HCT116 (cell line): ENCODE results near the gene SGSH. TPM values are rescaled to one million over a fixed set of nuclear protein-coding genes. Genes with fewer than 3 reads are reported as not detected.

Source experiments
- ATAC-seq: fragments of 200-7000 bp; cut with Tn5 transposase; 2 replicates; pipeline ENCODE4 v1.9.1; 2020; ENCODE audit warnings: mild to moderate bottlenecking, moderate library complexity
- BruUV-seq: library from RNA; stranded (reverse); fragments of 400-500 nt; replicated peaks from 2 replicates; lab custom pipeline; 2021; lab: Mats Ljungman, UMichigan
- CTCF ChIA-PET: fragments of 300-600 bp; sonication (Branson Sonifier 250); formaldehyde crosslinking; loops from one replicate; lab custom pipeline; 2021; ENCODE audit warnings: antibody characterized with exemption; lab: Charles Lee
- POLR2A ChIA-PET: fragments of 300-600, 350-600 bp; sonication (Branson Sonifier 250); formaldehyde crosslinking; loops from one replicate; lab custom pipeline; 2021; ENCODE audit warnings: antibody characterized with exemption; lab: Charles Lee
- RAD21 ChIA-PET, 2 experiments: fragments of 300-600 bp; sonication (Branson Sonifier 250); formaldehyde crosslinking; loops; one replicate each; lab custom pipeline; 2023; ENCODE audit warnings: low total read pairs in 2 of 2; ENCODE audit not compliant: uncharacterized antibody in 2 of 2, unreplicated experiment in 2 of 2, low non-redundant PET in 1 of 2; lab: Charles Lee
- DNase-seq: peaks from one replicate; pipeline ENCODE4 v3.0.0-alpha.2; 2010; ENCODE audit warnings: low read depth, low spot score
- H2AFZ ChIP-seq: fragments of 200-600 bp; shearing (Covaris generic), sonication (generic); 2 replicates; pipeline ENCODE4 v1.6.1; 2017; ENCODE audit warnings: low read depth, mixed run types, mixed read lengths, antibody characterized with exemption, low read length; ENCODE audit not compliant: poor library complexity, severe bottlenecking
- H3K27ac ChIP-seq: 2 replicates; pipeline ENCODE4 v1.5.1; 2012; ENCODE audit warnings: low read depth, low read length
- H3K27me3 ChIP-seq: fragments of 200-600 bp; sonication (generic); 2 replicates; pipeline ENCODE4 v1.6.1; 2016; ENCODE audit warnings: mixed run types, low read length, mixed read lengths; ENCODE audit not compliant: insufficient read depth
- H3K36me3 ChIP-seq, 2 experiments: fragments of 200-500 bp in 1 of 2; fragments of 200-600 bp in 1 of 2; sonication (Bioruptor generic) in 1 of 2; sonication (generic) in 1 of 2; 2 replicates each; pipeline versions ENCODE4 v1.5.1 to v1.6.1; 2014 to 2016; ENCODE audit warnings: low read length in 2 of 2, inconsistent platforms in 1 of 2, mixed read lengths in 1 of 2, mixed run types in 1 of 2; ENCODE audit not compliant: insufficient read depth in 2 of 2, control insufficient read depth in 1 of 2
- H3K4me1 ChIP-seq, 2 experiments: fragments of 200-600 bp in 1 of 2; sonication (generic) in 1 of 2; 2 replicates each; pipeline versions ENCODE4 v1.5.1 to v1.6.1; 2012 to 2017; ENCODE audit warnings: low read length in 2 of 2, inconsistent platforms in 1 of 2, mild to moderate bottlenecking in 1 of 2, mixed read lengths in 1 of 2, mixed run types in 1 of 2, moderate library complexity in 1 of 2; ENCODE audit not compliant: insufficient read depth in 2 of 2, control insufficient read depth in 1 of 2
- H3K4me2 ChIP-seq: fragments of 200-600 bp; sonication (generic); 2 replicates; pipeline ENCODE4 v1.6.1; 2017; ENCODE audit warnings: mixed run types, low read length, mixed read lengths
- H3K4me3 ChIP-seq, 2 experiments: fragments of 200-600 bp in 1 of 2; sonication (generic) in 1 of 2; replicated peaks in 1 of 2; 2 replicates each; pipeline ENCODE4 v1.5.1; 2011 to 2016; ENCODE audit warnings: low read length in 2 of 2, control low read depth in 1 of 2, low read depth in 1 of 2, mild to moderate bottlenecking in 1 of 2, mixed read lengths in 1 of 2, mixed run types in 1 of 2
- H3K79me2 ChIP-seq: fragments of 200-600 bp; sonication (generic); 2 replicates; pipeline ENCODE4 v1.6.1; 2017; ENCODE audit warnings: mild to moderate bottlenecking, mixed run types, low read length, moderate library complexity, mixed read lengths; ENCODE audit not compliant: insufficient read depth
- H3K9ac ChIP-seq: fragments of 200-600 bp; sonication (generic); 2 replicates; pipeline ENCODE4 v1.6.1; 2016; ENCODE audit warnings: low read length, mixed read lengths
- H3K9me2 ChIP-seq: fragments of 200-600 bp; sonication (generic), shearing (Covaris generic); 2 replicates; pipeline ENCODE4 v1.6.1; 2017; ENCODE audit warnings: mixed run types, mild to moderate bottlenecking, moderate library complexity; ENCODE audit not compliant: insufficient read depth
- H3K9me3 ChIP-seq, 2 experiments: fragments of 200-500 bp in 1 of 2; fragments of 200-600 bp in 1 of 2; sonication (Bioruptor generic) in 1 of 2; sonication (generic) in 1 of 2; 2 replicates each; pipeline ENCODE4 v1.6.1; 2014 to 2017; ENCODE audit warnings: low read length in 2 of 2, mixed read lengths in 2 of 2, inconsistent platforms in 1 of 2, low read depth in 1 of 2, mild to moderate bottlenecking in 1 of 2, mixed run types in 1 of 2, moderate library complexity in 1 of 2; ENCODE audit not compliant: control insufficient read depth in 1 of 2, insufficient read depth in 1 of 2
- H4K20me1 ChIP-seq: fragments of 200-600 bp; sonication (generic), shearing (Covaris generic); 2 replicates; pipeline ENCODE4 v1.6.1; 2017; ENCODE audit warnings: mixed run types, mild to moderate bottlenecking, moderate library complexity; ENCODE audit not compliant: insufficient read depth
- CBX3 ChIP-seq: IDR thresholded peaks from 2 replicates; pipeline ENCODE4 v1.6.1; 2012; ENCODE audit warnings: low read depth
- CEBPB ChIP-seq: IDR thresholded peaks from 2 replicates; pipeline ENCODE4 v1.6.1; 2012; ENCODE audit warnings: low read depth
- CTCF ChIP-seq, 3 experiments: fragments of 200-600 bp in 1 of 3; sonication (generic) in 1 of 3; IDR thresholded peaks in 2 of 3; conservative IDR thresholded peaks in 1 of 3; 2 replicates each; pipeline ENCODE4 v1.5.1; 2012 to 2017; ENCODE audit warnings: low read depth in 2 of 3, low read length in 2 of 3, antibody characterized with exemption in 1 of 3, borderline replicate concordance in 1 of 3, control low read depth in 1 of 3, mild to moderate bottlenecking in 1 of 3, mixed read lengths in 1 of 3, mixed run types in 1 of 3, moderate library complexity in 1 of 3; ENCODE audit not compliant: insufficient read depth in 1 of 3
- EGR1 ChIP-seq: IDR thresholded peaks from 2 replicates; pipeline ENCODE4 v1.6.1; 2012; ENCODE audit warnings: low read depth
- EZH2 ChIP-seq: fragments of 200-600 bp; sonication (generic); IDR thresholded peaks from 2 replicates; pipeline ENCODE4 v1.6.1; 2017; ENCODE audit warnings: antibody characterized with exemption, mixed run types
- EZH2phosphoT487 ChIP-seq: fragments of 200-600 bp; IDR thresholded peaks from 2 replicates; pipeline ENCODE4 v1.6.1; 2018; ENCODE audit warnings: antibody characterized with exemption, borderline replicate concordance
- FOSL1 ChIP-seq: IDR thresholded peaks from 2 replicates; pipeline ENCODE4 v1.6.1; 2012; ENCODE audit warnings: low read depth
- JUND ChIP-seq: IDR thresholded peaks from 2 replicates; pipeline ENCODE4 v1.6.1; 2012
- POLR2A ChIP-seq: IDR thresholded peaks from 2 replicates; pipeline ENCODE4 v1.7.0; 2011; ENCODE audit warnings: borderline replicate concordance; ENCODE audit not compliant: insufficient read depth, insufficient read length; ENCODE audit errors: extremely low read depth
- POLR2AphosphoS5 ChIP-seq: IDR thresholded peaks from 2 replicates; pipeline ENCODE4 v1.6.1; 2011; ENCODE audit warnings: mild to moderate bottlenecking, low read depth, low read length, moderate library complexity
- RAD21 ChIP-seq: IDR thresholded peaks from 2 replicates; pipeline ENCODE4 v1.6.1; 2012; ENCODE audit warnings: low read depth, mild to moderate bottlenecking
- SIN3A ChIP-seq: IDR thresholded peaks from 2 replicates; pipeline ENCODE4 v1.6.1; 2012; ENCODE audit warnings: low read depth
- SRF ChIP-seq: IDR thresholded peaks from 2 replicates; pipeline ENCODE4 v1.6.1; 2012; ENCODE audit warnings: low read depth
- TCF7L2 ChIP-seq: IDR thresholded peaks from 2 replicates; pipeline ENCODE4 v1.7.0; 2011; ENCODE audit warnings: borderline replicate concordance, inconsistent platforms; ENCODE audit not compliant: insufficient read depth, insufficient read length; ENCODE audit errors: extremely low read depth
- YY1 ChIP-seq: IDR thresholded peaks from 2 replicates; pipeline ENCODE4 v1.6.1; 2011; ENCODE audit warnings: low read length, low read depth, moderate library complexity, mild to moderate bottlenecking; ENCODE audit not compliant: insufficient replicate concordance; ENCODE audit errors: extremely low read depth
- ZFX ChIP-seq: fragments of 450-650 bp; IDR thresholded peaks from 2 replicates; pipeline ENCODE4 v1.6.1; 2017
- ZNF274 ChIP-seq: fragments of 200-500 bp; sonication (Bioruptor generic); IDR thresholded peaks from 2 replicates; pipeline ENCODE4 v1.6.1; 2014; ENCODE audit warnings: mild to moderate bottlenecking, low read depth, low read length, inconsistent platforms
- intact Hi-C: fragments of 100-400 bp; cut with micrococcal nuclease; formaldehyde crosslinking; loops from 2 replicates; pipeline ENCODE4 v1.10.0; 2022
- total RNA-seq: library from RNA; stranded (reverse); gene quantifications from one replicate; pipeline ENCODE4 v1.2.1, GENCODE V29; 2021; ENCODE audit not compliant: unreplicated experiment
- TF ChIP-seq, protein P1 (sequence below): IDR thresholded peaks from 2 replicates; pipeline ENCODE4 v1.6.1; 2011; ENCODE audit warnings: mild to moderate bottlenecking, low read length, moderate library complexity; ENCODE audit not compliant: insufficient replicate concordance; ENCODE audit errors: extremely low read depth
- TF ChIP-seq, protein P2 (sequence below): IDR thresholded peaks from 2 replicates; pipeline ENCODE4 v1.6.1; 2012; ENCODE audit warnings: low read depth
- TF ChIP-seq, protein P3 (sequence below): IDR thresholded peaks from 2 replicates; pipeline ENCODE4 v1.6.1; 2012

The SGSH gene
- total RNA-seq, 1 experiment from 2014 or later, result 34.4 TPM

DNA sequence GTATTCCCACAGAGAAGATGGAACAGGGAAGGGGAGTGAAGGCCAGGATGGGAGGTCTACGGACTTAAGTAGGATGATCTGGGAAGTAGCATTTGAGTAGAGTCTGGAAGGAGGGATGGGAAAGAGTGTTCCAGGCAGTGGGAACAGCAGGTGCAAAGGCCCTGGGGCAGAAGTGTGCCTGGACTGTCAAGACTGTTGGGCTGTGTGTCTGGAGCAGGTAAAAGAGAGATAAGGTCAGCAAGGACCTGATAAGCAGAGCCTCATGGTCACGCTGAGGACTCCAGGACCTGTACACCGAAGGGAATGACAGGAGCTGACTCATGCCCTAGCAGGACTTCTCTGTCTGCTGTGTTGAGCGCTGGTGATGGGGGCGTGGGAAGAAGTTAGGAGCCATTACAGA is 51.0 kb downstream of the SGSH start:
- no peaks in the 10 kb centered on the region for H3K9me3 ChIP-seq
- H2AFZ ChIP-seq, result no peak overlapping the region
- H3K27me3 ChIP-seq, result no peaks in the 10 kb centered on the region
- no peak for ATAC-seq
- H3K4me3 ChIP-seq, result no peak overlapping the region
- ChIA-PET CTCF (no interaction called here), RAD21 (no interaction called here), POLR2A (interaction anchor here (0.6 kb wide), 1 partner anchor 31 kb away, joined by 5 read pairs; no protein-coding TSS in a partner anchor)
- no peaks in the 10 kb centered on the region for H3K36me3 ChIP-seq
- intact Hi-C loops, result no loop called here
- H4K20me1 ChIP-seq, result no peaks in the 10 kb centered on the region
- H3K9me2 ChIP-seq, result no peaks in the 10 kb centered on the region
- TF ChIP-seq RAD21 (no peak), ZFX (no peak), EZH2 (no peak), POLR2AphosphoS5 (no peak), JUND (no peak), EGR1 (no peak), CEBPB (no peak), CTCF (IDR thresholded peaks at IDR 0.05 in 2 of 3, conservative IDR thresholded peaks at IDR 0.05 in 1 of 3; ENCODE audit: borderline replicate concordance in 1 of 3, insufficient read depth in 1 of 3, low read depth in 2 of 3, low read length in 2 of 3) (no peak), ZNF274 (no peak), YY1 (no peak), TCF7L2 (no peak), SIN3A (no peak), SRF (no peak), EZH2phosphoT487 (no peak), FOSL1 (no peak), POLR2A (no peak), CBX3 (no peak)
- TF ChIP-seq, protein P1, sequence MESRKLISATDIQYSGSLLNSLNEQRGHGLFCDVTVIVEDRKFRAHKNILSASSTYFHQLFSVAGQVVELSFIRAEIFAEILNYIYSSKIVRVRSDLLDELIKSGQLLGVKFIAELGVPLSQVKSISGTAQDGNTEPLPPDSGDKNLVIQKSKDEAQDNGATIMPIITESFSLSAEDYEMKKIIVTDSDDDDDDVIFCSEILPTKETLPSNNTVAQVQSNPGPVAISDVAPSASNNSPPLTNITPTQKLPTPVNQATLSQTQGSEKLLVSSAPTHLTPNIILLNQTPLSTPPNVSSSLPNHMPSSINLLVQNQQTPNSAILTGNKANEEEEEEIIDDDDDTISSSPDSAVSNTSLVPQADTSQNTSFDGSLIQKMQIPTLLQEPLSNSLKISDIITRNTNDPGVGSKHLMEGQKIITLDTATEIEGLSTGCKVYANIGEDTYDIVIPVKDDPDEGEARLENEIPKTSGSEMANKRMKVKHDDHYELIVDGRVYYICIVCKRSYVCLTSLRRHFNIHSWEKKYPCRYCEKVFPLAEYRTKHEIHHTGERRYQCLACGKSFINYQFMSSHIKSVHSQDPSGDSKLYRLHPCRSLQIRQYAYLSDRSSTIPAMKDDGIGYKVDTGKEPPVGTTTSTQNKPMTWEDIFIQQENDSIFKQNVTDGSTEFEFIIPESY, result no peak
- TF ChIP-seq, protein P2, sequence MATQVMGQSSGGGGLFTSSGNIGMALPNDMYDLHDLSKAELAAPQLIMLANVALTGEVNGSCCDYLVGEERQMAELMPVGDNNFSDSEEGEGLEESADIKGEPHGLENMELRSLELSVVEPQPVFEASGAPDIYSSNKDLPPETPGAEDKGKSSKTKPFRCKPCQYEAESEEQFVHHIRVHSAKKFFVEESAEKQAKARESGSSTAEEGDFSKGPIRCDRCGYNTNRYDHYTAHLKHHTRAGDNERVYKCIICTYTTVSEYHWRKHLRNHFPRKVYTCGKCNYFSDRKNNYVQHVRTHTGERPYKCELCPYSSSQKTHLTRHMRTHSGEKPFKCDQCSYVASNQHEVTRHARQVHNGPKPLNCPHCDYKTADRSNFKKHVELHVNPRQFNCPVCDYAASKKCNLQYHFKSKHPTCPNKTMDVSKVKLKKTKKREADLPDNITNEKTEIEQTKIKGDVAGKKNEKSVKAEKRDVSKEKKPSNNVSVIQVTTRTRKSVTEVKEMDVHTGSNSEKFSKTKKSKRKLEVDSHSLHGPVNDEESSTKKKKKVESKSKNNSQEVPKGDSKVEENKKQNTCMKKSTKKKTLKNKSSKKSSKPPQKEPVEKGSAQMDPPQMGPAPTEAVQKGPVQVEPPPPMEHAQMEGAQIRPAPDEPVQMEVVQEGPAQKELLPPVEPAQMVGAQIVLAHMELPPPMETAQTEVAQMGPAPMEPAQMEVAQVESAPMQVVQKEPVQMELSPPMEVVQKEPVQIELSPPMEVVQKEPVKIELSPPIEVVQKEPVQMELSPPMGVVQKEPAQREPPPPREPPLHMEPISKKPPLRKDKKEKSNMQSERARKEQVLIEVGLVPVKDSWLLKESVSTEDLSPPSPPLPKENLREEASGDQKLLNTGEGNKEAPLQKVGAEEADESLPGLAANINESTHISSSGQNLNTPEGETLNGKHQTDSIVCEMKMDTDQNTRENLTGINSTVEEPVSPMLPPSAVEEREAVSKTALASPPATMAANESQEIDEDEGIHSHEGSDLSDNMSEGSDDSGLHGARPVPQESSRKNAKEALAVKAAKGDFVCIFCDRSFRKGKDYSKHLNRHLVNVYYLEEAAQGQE, result no peak
- TF ChIP-seq, protein P3, sequence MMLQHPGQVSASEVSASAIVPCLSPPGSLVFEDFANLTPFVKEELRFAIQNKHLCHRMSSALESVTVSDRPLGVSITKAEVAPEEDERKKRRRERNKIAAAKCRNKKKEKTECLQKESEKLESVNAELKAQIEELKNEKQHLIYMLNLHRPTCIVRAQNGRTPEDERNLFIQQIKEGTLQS, result no peak
- H3K79me2 ChIP-seq, result no peaks in the 10 kb centered on the region
- DNase-seq, result no peak
- no TSS peak for BruUV-seq
- H3K4me2 ChIP-seq, result no peak overlapping the region
- H3K4me1 ChIP-seq, result peaks cover 4 to 12% of the 10 kb centered on the region in 2 experiments; a peak in 2 of 4 replicates
- no peak overlapping the region for H3K27ac ChIP-seq
- H3K9ac ChIP-seq, result no peak overlapping the region
